ENCODE measurements around the gene CUL3.

DNA sequence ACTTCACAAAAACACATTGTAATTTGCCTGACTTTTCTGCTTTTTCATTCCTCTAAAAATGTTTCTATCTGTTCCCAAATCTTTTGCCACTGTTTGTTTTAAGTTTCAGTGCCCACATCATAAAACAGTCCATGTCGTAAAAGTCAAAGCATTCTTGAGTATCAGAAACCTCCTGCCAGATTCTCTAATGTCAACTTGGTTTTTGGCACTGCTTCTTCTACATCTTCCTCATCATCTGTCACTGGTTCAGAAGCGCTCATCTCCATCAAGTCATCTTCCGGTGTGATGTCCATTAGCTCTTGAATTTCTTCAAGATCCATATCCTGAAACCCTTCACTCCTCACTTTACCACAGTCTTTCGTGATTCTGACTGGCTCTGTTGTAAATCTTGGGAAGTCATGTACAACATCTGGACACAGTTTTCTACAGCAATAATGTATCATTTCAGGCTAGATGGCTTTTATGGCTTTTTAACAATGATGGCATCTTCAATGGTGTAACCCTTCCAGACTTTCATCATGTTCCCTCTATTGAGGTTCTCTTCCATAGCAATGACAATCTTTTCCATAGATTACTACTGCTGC, 19.6 kb downstream of the CUL3 start:
- TF ChIP-seq CTCF (IDR thresholded peaks at IDR 0.05; ENCODE audit: low read length) (no peak), EZH2 (IDR thresholded peaks at IDR 0.05; ENCODE audit: borderline replicate concordance, low read length) (no peak)
